Measurements from ENCODE around the gene CDC25C.
"Not testable (repeated sequence)": the region's sequence is repeated elsewhere in the genome, so short reads cannot be mapped to it uniquely, and the experiment has no call there.

Gene CDC25C

GRCh38 chr5:138274189-138274853 is 57.3 kb downstream of the CDC25C start, which contains the start of gene GFRA3:
Gene GFRA3 (minus strand): TSS chr5:138274621. CDS start chr5:138274424, 197 bp downstream.
- no peak for DNase-seq

- no peak for DNase-seq
Measured at GRCh38 chr5:138273834-138274188, 57.8 kb downstream of the CDC25C start.

GRCh38 chr5:138272681-138273080 is 58.9 kb downstream of the CDC25C start:
- DNase-seq, result no peak

- no peak for DNase-seq
Measured at GRCh38 chr5:138271281-138271680, 60.3 kb downstream of the CDC25C start.

- no peak for DNase-seq
Measured at GRCh38 chr5:138264183-138264582, 67.4 kb downstream of the CDC25C start.

- DNase-seq, result no peak
Measured at GRCh38 chr5:138263581-138263980, 68.0 kb downstream of the CDC25C start.

GRCh38 chr5:138258704-138259292 is 72.8 kb downstream of the CDC25C start:
- no peak for DNase-seq

- DNase-seq, result no peak
Measured at GRCh38 chr5:138257583-138257982, 74.0 kb downstream of the CDC25C start.

- DNase-seq, result no peak
Measured at GRCh38 chr5:138252944-138253343, 78.7 kb downstream of the CDC25C start.

GRCh38 chr5:138247800-138248199 is 83.8 kb downstream of the CDC25C start:
- not testable (repeated sequence) for DNase-seq

- no peak for DNase-seq
Measured at GRCh38 chr5:138246822-138247221, 84.8 kb downstream of the CDC25C start.

- no peak for DNase-seq
Measured at GRCh38 chr5:138246334-138246733, 85.3 kb downstream of the CDC25C start.

- DNase-seq, result no peak
Measured at GRCh38 chr5:138245717-138246116, 85.9 kb downstream of the CDC25C start.

- no peak for DNase-seq
Measured at GRCh38 chr5:138243794-138244193, 87.8 kb downstream of the CDC25C start.

- DNase-seq, result no peak
Measured at GRCh38 chr5:138241688-138242571, 89.7 kb downstream of the CDC25C start.

- no peak for DNase-seq
Measured at GRCh38 chr5:138240650-138241385, 90.8 kb downstream of the CDC25C start.

GRCh38 chr5:138238034-138238433 is 93.6 kb downstream of the CDC25C start:
- no peak for DNase-seq

Data from activated CD4-positive, alpha-beta T cell treated with anti-CD3 and anti-CD28 coated beads for 1 hour (primary cell).